ENCODE results near the gene BTBD9. TPM values are rescaled to one million over a fixed set of nuclear protein-coding genes. Genes with fewer than 3 reads are reported as not detected.

Gene BTBD9
- total and polyA plus RNA-seq, 2 donors (not counting 3 experiments of a cell fraction or from before 2014, with no cell fraction given): 4.9 to 15.0 TPM

DNA sequence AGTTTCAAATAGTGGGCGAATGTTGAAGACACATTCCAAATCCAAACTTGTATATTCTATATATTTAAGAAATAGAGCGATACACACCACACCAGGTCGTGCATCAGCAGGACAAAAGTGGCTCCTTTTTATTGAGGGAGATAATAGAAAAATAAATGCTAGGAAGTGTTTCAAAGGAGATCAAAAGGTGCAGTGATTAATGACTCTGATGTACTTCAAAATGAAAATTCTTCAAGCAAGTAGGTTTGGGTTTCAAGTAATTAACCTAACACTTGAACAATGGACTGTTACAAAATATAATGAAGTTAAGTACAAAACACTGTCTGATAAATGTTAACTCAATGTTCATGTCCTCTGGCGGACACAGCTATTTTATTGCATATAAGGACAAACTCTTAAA lies 185.9 kb downstream of the BTBD9 start:
- no TSS peak for BruUV-seq (replicated peaks)
- POLR2A ChIA-PET: no interaction called here
- intact Hi-C loops (cut with micrococcal nuclease): no loop called here
- Histone ChIP-seq H3K36me3 (ENCODE audit: control insufficient read depth in 2 of 2, extremely low read depth in 1 of 2, insufficient read depth in 2 of 2, low read length in 2 of 2) (no peaks in the 10 kb centered on the region), H3K79me2 (ENCODE audit: control insufficient read depth, insufficient read depth, low read length) (no peaks in the 10 kb centered on the region), H3K27me3 (ENCODE audit: control insufficient read depth in 2 of 2, insufficient read depth in 2 of 2, low read length in 2 of 2) (no peaks in the 10 kb centered on the region), H4K20me1 (replicated peaks; ENCODE audit: control insufficient read depth, extremely low read depth, insufficient read depth, low read length) (no peaks in the 10 kb centered on the region), H3K9me1 (replicated peaks; ENCODE audit: control insufficient read depth, extremely low read depth, insufficient read depth, low read length) (no peaks in the 10 kb centered on the region), H3K27ac (ENCODE audit: insufficient read depth, low read depth, low read length) (no peak overlapping the region), H3K4me2 (ENCODE audit: insufficient read depth, low read length) (no peak overlapping the region), H3K9me3 (replicated peaks; ENCODE audit: control insufficient read depth, insufficient read depth, low read length) (no peaks in the 10 kb centered on the region), H3K4me3 (replicated peaks in 1 of 3; ENCODE audit: insufficient read depth in 1 of 3, low read depth in 1 of 3, low read length in 3 of 3) (no peak overlapping the region), H3K9ac (replicated peaks; ENCODE audit: extremely low read depth, insufficient read depth, low read length) (no peak overlapping the region), H2AFZ (ENCODE audit: low read depth, low read length) (no peak overlapping the region), H3K4me1 (ENCODE audit: control insufficient read depth, extremely low read depth, insufficient read depth, low read length) (no peaks in the 10 kb centered on the region)
- FAIRE-seq (no peak), DNase-seq (ENCODE audit: low read depth, low spot score) (no peak)
- dilution Hi-C loops (cut with MboI; ENCODE audit: extremely low pct_ligation_motif_present, low sequenced_read_pairs): no loop called here
- TF ChIP-seq POLR2A (IDR thresholded peaks at IDR 0.05; ENCODE audit: low read depth, low read length): no peak
- TF ChIP-seq, protein P1, sequence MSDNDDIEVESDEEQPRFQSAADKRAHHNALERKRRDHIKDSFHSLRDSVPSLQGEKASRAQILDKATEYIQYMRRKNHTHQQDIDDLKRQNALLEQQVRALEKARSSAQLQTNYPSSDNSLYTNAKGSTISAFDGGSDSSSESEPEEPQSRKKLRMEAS (IDR thresholded peaks at IDR 0.05; ENCODE audit: insufficient read depth, insufficient read length): no peak
- TF ChIP-seq JUN (IDR thresholded peaks at IDR 0.05; ENCODE audit: borderline replicate concordance, insufficient read depth, insufficient read length, low read depth): no peak
- TF ChIP-seq, protein P2, sequence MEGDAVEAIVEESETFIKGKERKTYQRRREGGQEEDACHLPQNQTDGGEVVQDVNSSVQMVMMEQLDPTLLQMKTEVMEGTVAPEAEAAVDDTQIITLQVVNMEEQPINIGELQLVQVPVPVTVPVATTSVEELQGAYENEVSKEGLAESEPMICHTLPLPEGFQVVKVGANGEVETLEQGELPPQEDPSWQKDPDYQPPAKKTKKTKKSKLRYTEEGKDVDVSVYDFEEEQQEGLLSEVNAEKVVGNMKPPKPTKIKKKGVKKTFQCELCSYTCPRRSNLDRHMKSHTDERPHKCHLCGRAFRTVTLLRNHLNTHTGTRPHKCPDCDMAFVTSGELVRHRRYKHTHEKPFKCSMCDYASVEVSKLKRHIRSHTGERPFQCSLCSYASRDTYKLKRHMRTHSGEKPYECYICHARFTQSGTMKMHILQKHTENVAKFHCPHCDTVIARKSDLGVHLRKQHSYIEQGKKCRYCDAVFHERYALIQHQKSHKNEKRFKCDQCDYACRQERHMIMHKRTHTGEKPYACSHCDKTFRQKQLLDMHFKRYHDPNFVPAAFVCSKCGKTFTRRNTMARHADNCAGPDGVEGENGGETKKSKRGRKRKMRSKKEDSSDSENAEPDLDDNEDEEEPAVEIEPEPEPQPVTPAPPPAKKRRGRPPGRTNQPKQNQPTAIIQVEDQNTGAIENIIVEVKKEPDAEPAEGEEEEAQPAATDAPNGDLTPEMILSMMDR (IDR thresholded peaks at IDR 0.05; ENCODE audit: extremely low read depth in 1 of 2, insufficient read depth in 1 of 2, low read depth in 1 of 2, low read length in 2 of 2): no peak
- no peak for TF ChIP-seq POLR2AphosphoS5 (IDR thresholded peaks at IDR 0.05; ENCODE audit: insufficient read depth, low read depth, low read length)
- TF ChIP-seq FOS (IDR thresholded peaks at IDR 0.05; ENCODE audit: borderline replicate concordance, insufficient read depth, low read length): no peak
- TF ChIP-seq EZH2 (IDR thresholded peaks at IDR 0.05; ENCODE audit: borderline replicate concordance, low read depth, low read length, severe bottlenecking): no peak
- no peak for TF ChIP-seq GATA2 (IDR thresholded peaks at IDR 0.05; ENCODE audit: insufficient read depth, insufficient read length, low read depth, low read length)
- TF ChIP-seq MYC (IDR thresholded peaks at IDR 0.05; ENCODE audit: low read depth, low read length): no peak
- CTCF ChIA-PET: interaction anchor here (0.9 to 1.7 kb wide), 4 partner anchors 8 to 45 kb away, joined by 3 to 5 read pairs (median 4); no protein-coding TSS in a partner anchor

Measured in endothelial cell of umbilical vein (primary cell).